B cell (primary cell): ENCODE results near the gene ELAVL2. TPM values are rescaled to one million over a fixed set of nuclear protein-coding genes. Genes with fewer than 3 reads are reported as not detected.

Experiments
- ATAC-seq: fragments of 200-7000 bp; cut with Tn5 transposase; one replicate; pipeline ENCODE4 v1.10.0; 2021; ENCODE audit warnings: low read depth, mild to moderate bottlenecking, moderate number of reproducible peaks, moderate library complexity
- CTCF ChIA-PET: fragments of 350-600 bp; sonication (Branson Sonifier 250); formaldehyde crosslinking; loops from one replicate; lab custom pipeline; 2021; ENCODE audit warnings: antibody characterized with exemption, inconsistent platforms; lab: Charles Lee
- POLR2A ChIA-PET: fragments of 350-600 bp; sonication (Branson Sonifier 250); formaldehyde crosslinking; loops from one replicate; lab custom pipeline; 2021; ENCODE audit warnings: antibody characterized with exemption; lab: Charles Lee
- DNase-seq: peaks from one replicate; pipeline ENCODE4 v3.0.0; 2013
- H2AFZ ChIP-seq: 2 replicates; pipeline ENCODE4 v1.6.1; 2012; ENCODE audit warnings: mild to moderate bottlenecking, low read depth, low read length; ENCODE audit not compliant: insufficient read depth, poor library complexity, severe bottlenecking
- H3K27ac ChIP-seq, 2 donors: 1 replicate in 1 of 2; 2 replicates in 1 of 2; pipeline ENCODE4 v1.5.1; 2012 to 2013; ENCODE audit warnings: low read length in 2 of 2, mild to moderate bottlenecking in 2 of 2, moderate library complexity in 1 of 2
- H3K27me3 ChIP-seq, 4 experiments: fragments of 200-600 bp in 1 of 4; sonication (generic) in 1 of 4; replicated peaks in 1 of 4; 1 replicate in 2 of 4; 2 replicates in 2 of 4; pipeline versions ENCODE4 v1.6.1 to v1.7.0; 2013 to 2016; ENCODE audit warnings: low read length in 3 of 4, mild to moderate bottlenecking in 2 of 4, mixed read lengths in 1 of 4, moderate library complexity in 1 of 4; ENCODE audit not compliant: insufficient read depth in 4 of 4, control insufficient read depth in 3 of 4; ENCODE audit errors: control extremely low read depth in 1 of 4
- H3K36me3 ChIP-seq, 2 experiments: replicated peaks in 1 of 2; 1 replicate in 1 of 2; 2 replicates in 1 of 2; pipeline versions ENCODE4 v1.6.1 to v1.7.1; 2013; ENCODE audit warnings: low read length in 1 of 2; ENCODE audit not compliant: insufficient read depth in 2 of 2, control insufficient read depth in 1 of 2; ENCODE audit errors: control extremely low read depth in 1 of 2, extremely low read depth in 1 of 2
- H3K4me1 ChIP-seq, 2 donors: fragments of 200-600 bp in 1 of 2; sonication (generic) in 1 of 2; 1 replicate in 1 of 2; 2 replicates in 1 of 2; pipeline versions ENCODE4 v1.5.1 to v1.6.1; 2013 to 2017; ENCODE audit warnings: low read length in 2 of 2; ENCODE audit not compliant: control insufficient read depth in 2 of 2, insufficient read depth in 2 of 2
- H3K4me2 ChIP-seq: replicated peaks from 2 replicates; pipeline ENCODE3; 2012; ENCODE audit warnings: mild to moderate bottlenecking, low read depth, low read length; ENCODE audit not compliant: poor library complexity, severe bottlenecking
- H3K4me3 ChIP-seq, 5 experiments: fragments of 200-600 bp in 1 of 5; sonication (generic) in 1 of 5; 1 replicate in 3 of 5; 2 replicates in 2 of 5; pipeline versions ENCODE4 v1.5.1 to v1.7.0; 2011 to 2016; ENCODE audit warnings: low read length in 4 of 5, mild to moderate bottlenecking in 4 of 5, low read depth in 2 of 5, control low read depth in 1 of 5, moderate library complexity in 1 of 5; ENCODE audit not compliant: insufficient read depth in 1 of 5; ENCODE audit errors: control extremely low read depth in 1 of 5, extremely low read depth in 1 of 5
- H3K79me2 ChIP-seq: fragments of 200-600 bp; sonication (generic); one replicate; pipeline ENCODE4 v1.6.0; 2016; ENCODE audit warnings: low read length; ENCODE audit not compliant: control insufficient read depth, insufficient read depth
- H3K9ac ChIP-seq: fragments of 200-600 bp; sonication (generic); 2 replicates; pipeline ENCODE4 v1.6.1; 2017; ENCODE audit warnings: mild to moderate bottlenecking, low read length, moderate library complexity
- H3K9me3 ChIP-seq, 3 donors: one replicate each; pipeline versions ENCODE4 v1.6.1 to v1.7.1; 2013; ENCODE audit warnings: low read length in 2 of 3; ENCODE audit not compliant: control insufficient read depth in 2 of 3, insufficient read depth in 1 of 3; ENCODE audit errors: control extremely low read depth in 1 of 3
- H4K20me1 ChIP-seq: 2 replicates; pipeline ENCODE4 v1.6.0; 2012; ENCODE audit warnings: mild to moderate bottlenecking, low read length; ENCODE audit not compliant: insufficient read depth, control insufficient read depth, poor library complexity, severe bottlenecking
- H3K27ac Mint-ChIP-seq: one replicate; pipeline ENCODE4 v1.8.0; 2021; ENCODE audit warnings: mixed read lengths
- H3K27me3 Mint-ChIP-seq: one replicate; pipeline ENCODE4 v1.8.0; 2021; ENCODE audit warnings: mixed read lengths
- H3K4me1 Mint-ChIP-seq: one replicate; pipeline ENCODE4 v1.8.0; 2021; ENCODE audit warnings: mixed read lengths
- H3K4me3 Mint-ChIP-seq: one replicate; pipeline ENCODE4 v1.8.0; 2021; ENCODE audit warnings: mixed read lengths
- H3K9me3 Mint-ChIP-seq: one replicate; pipeline ENCODE4 v1.8.0; 2022; ENCODE audit warnings: mixed read lengths; ENCODE audit not compliant: insufficient read depth
- EZH2 ChIP-seq: IDR thresholded peaks from 2 replicates; pipeline ENCODE4 v1.6.1; 2012; ENCODE audit warnings: borderline replicate concordance, low read depth, mild to moderate bottlenecking, moderate library complexity, low read length; ENCODE audit not compliant: insufficient read depth, poor library complexity, severe bottlenecking
- WGBS: methylation state at CpG from one replicate; pipeline ENCODE4 v1.1.5; 2013; ENCODE audit warnings: missing lambda C conversion rate; ENCODE audit not compliant: insufficient coverage; 5-methylcytosine and 5-hydroxymethylcytosine counted together
- intact Hi-C: fragments of 100-400 bp; cut with micrococcal nuclease; formaldehyde crosslinking; loops from one replicate; pipeline ENCODE4 v1.10.0; 2022
- polyA plus RNA-seq: library from polyadenylated mRNA; depleted of rRNA; stranded (reverse); fragments of >200 nt; gene quantifications from 2 replicates; pipeline ENCODE4 v1.2.3, GENCODE V29; 2012
- total RNA-seq, 2 donors: library from RNA; stranded (reverse); fragments of 120-200 nt in 1 of 2; gene quantifications; 1 replicate in 1 of 2; 2 replicates in 1 of 2; pipeline versions ENCODE4 v1.2.3 to v1.2.4, GENCODE V29; 2013 to 2022
- TF ChIP-seq, protein P1 (sequence below): fragments of 200-600 bp; IDR thresholded peaks from one replicate; pipeline ENCODE4 v1.8.0; 2022; ENCODE audit warnings: antibody characterized with exemption, mild to moderate bottlenecking

Gene ELAVL2
- total and polyA plus RNA-seq, 2 donors (not counting 1 experiment from before 2014, with no cell fraction given) = not detected

DNA sequence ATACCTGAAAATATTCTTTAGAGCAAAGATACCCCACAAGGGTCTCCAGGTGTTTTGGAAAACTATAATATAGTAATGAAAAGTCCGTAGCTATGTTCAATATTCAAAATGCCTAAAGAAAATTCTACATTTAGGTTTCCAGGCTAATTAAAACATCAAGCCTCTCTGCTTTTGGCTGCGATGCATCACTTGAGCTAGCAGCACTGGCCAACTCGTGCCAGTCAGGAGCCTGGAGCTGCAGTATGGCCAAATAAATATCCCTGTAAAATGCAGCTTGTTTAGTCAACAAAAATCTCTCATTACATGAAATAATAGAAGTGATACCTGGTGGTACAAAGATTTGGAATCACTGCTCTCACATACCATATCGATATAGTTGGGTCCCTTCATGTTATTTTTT, 181.1 kb downstream of the ELAVL2 start:
- peaks cover 2% of the 10 kb centered on the region for H3K9me3 Mint-ChIP-seq
- Histone ChIP-seq H3K4me3 (no peak overlapping the region), H2AFZ (no peak overlapping the region), H3K36me3 (no peaks in the 10 kb centered on the region), H3K4me2 (no peak overlapping the region), H3K9me3 (no peaks in the 10 kb centered on the region), H3K27me3 (no peaks in the 10 kb centered on the region), H3K79me2 (no peaks in the 10 kb centered on the region), H4K20me1 (no peaks in the 10 kb centered on the region), H3K9ac (no peak overlapping the region), H3K27ac (no peak overlapping the region), H3K4me1 (no peaks in the 10 kb centered on the region)
- TF ChIP-seq EZH2 = no peak
- TF ChIP-seq, protein P1, sequence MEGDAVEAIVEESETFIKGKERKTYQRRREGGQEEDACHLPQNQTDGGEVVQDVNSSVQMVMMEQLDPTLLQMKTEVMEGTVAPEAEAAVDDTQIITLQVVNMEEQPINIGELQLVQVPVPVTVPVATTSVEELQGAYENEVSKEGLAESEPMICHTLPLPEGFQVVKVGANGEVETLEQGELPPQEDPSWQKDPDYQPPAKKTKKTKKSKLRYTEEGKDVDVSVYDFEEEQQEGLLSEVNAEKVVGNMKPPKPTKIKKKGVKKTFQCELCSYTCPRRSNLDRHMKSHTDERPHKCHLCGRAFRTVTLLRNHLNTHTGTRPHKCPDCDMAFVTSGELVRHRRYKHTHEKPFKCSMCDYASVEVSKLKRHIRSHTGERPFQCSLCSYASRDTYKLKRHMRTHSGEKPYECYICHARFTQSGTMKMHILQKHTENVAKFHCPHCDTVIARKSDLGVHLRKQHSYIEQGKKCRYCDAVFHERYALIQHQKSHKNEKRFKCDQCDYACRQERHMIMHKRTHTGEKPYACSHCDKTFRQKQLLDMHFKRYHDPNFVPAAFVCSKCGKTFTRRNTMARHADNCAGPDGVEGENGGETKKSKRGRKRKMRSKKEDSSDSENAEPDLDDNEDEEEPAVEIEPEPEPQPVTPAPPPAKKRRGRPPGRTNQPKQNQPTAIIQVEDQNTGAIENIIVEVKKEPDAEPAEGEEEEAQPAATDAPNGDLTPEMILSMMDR = no peak
- POLR2A ChIA-PET = no interaction called here
- no peaks in the 10 kb centered on the region for H3K4me1 Mint-ChIP-seq
- ATAC-seq (no peak), DNase-seq (no peak)
- CTCF ChIA-PET = no interaction called here
- no peaks in the 10 kb centered on the region for H3K27me3 Mint-ChIP-seq
- H3K27ac Mint-ChIP-seq = no peak overlapping the region
- H3K4me3 Mint-ChIP-seq = no peak overlapping the region
- WGBS = 100% methylated on average over 1 of the region's 4 CpGs
- intact Hi-C loops = no loop called here

DNA sequence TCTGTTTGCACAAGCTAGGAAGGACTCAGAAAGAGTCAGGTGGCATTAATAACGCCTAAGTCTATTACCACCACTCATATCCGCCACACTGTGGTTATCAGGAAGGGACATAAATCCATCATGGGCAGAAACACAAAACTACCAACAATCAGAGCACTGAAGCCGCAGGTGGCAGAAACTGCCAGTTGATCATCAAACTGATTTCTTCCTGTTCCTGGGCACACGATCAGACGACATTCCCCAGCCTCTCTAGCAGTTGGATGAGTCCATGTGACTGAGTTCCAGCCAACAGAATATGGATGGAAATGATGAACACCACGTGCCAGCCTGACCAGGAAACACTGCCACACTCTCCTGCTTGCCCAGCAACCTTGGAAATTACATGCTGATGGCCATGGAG, 181.7 kb downstream of the ELAVL2 start:
- Mint-ChIP-seq H3K27me3 (no peaks in the 10 kb centered on the region), H3K9me3 (peaks cover 2% of the 10 kb centered on the region), H3K4me3 (no peak overlapping the region), H3K27ac (no peak overlapping the region), H3K4me1 (no peaks in the 10 kb centered on the region)
- Histone ChIP-seq H3K4me3 (no peak overlapping the region), H3K4me1 (no peaks in the 10 kb centered on the region), H3K9me3 (no peaks in the 10 kb centered on the region), H4K20me1 (no peaks in the 10 kb centered on the region), H3K27me3 (no peaks in the 10 kb centered on the region), H3K9ac (no peak overlapping the region), H2AFZ (no peak overlapping the region), H3K79me2 (no peaks in the 10 kb centered on the region), H3K4me2 (no peak overlapping the region), H3K27ac (no peak overlapping the region), H3K36me3 (no peaks in the 10 kb centered on the region)
- intact Hi-C loops = no loop called here
- ATAC-seq (no peak), DNase-seq (no peak)
- WGBS = 14% methylated on average over 6 of the region's 6 CpGs
- POLR2A ChIA-PET = no interaction called here
- CTCF ChIA-PET = no interaction called here
- TF ChIP-seq, protein P1 = no peak
- no peak for TF ChIP-seq EZH2
